ENCODE results near the gene EYA2.

EYA2 gene

DNA sequence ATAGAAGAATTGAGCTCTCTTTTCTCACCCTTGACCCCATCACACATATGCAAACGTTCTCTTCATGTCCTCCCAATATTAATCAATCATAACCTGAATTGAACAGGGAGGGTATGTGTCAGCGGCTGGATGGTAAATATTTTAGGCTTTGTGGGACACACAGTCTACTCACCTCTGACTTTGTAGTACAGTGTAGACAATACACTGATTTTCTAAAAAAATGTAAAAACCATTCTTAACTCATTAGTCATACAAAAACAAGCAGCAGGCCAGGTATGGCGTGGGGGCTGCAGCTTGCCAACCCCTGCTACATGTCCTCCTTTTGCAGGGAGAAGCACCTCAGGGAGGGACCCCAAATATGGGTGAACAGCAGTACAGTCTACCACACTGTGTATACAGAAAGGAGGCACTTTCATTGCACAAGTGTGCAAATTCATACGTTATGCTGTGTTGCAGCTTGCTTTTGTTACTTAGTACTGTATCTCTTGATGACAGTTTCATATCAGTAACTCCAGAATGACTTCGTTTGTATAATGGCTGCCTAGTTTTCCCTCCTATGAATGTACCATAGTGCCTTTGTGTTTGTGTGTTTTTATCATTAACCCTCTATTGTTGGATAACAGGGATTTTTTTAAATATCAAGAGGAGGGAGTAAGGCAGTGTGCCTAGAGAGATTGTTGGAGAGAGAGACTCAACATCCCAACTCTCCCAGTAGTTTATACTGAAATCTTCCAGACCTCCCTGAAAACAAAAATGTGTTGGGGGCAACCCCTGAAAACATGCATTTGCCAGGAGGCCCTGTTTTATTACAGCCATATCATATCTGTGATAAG lies 247.5 kb downstream of the EYA2 start:
- in situ Hi-C loops (cut with MboI; ENCODE audit: low sequenced_read_pairs, unreplicated experiment): no loop called here
- TF ChIP-seq, protein P1, sequence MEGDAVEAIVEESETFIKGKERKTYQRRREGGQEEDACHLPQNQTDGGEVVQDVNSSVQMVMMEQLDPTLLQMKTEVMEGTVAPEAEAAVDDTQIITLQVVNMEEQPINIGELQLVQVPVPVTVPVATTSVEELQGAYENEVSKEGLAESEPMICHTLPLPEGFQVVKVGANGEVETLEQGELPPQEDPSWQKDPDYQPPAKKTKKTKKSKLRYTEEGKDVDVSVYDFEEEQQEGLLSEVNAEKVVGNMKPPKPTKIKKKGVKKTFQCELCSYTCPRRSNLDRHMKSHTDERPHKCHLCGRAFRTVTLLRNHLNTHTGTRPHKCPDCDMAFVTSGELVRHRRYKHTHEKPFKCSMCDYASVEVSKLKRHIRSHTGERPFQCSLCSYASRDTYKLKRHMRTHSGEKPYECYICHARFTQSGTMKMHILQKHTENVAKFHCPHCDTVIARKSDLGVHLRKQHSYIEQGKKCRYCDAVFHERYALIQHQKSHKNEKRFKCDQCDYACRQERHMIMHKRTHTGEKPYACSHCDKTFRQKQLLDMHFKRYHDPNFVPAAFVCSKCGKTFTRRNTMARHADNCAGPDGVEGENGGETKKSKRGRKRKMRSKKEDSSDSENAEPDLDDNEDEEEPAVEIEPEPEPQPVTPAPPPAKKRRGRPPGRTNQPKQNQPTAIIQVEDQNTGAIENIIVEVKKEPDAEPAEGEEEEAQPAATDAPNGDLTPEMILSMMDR (IDR thresholded peaks at IDR 0.05; ENCODE audit: borderline replicate concordance, control extremely low read depth, extremely low read depth, insufficient read depth, missing control alignments): no peak
- no peak for DNase-seq (ENCODE audit: low spot score)

DNA sequence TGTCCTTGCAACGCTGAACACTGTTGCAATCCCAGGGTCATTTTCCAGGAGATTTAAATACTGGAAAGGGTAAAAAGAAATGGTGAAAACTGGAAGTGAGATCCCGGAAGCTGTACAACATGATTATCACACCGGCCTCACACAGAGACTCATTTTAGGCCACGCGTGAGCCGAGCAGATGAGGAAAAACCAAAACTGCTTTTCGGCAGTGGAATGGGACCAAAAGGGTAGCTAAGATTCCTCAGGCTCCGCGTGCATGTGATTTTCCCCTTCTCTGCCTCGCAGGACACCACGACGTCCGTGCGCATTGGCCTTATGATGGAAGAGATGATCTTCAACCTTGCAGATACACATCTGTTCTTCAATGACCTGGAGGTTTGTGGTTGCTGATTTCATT lies 248.1 kb downstream of the EYA2 start:
- in situ Hi-C loops (cut with MboI; ENCODE audit: low sequenced_read_pairs, unreplicated experiment): no loop called here
- TF ChIP-seq, protein P1 (IDR thresholded peaks at IDR 0.05; ENCODE audit: borderline replicate concordance, control extremely low read depth, extremely low read depth, insufficient read depth, missing control alignments): no peak
- no peak for DNase-seq (ENCODE audit: low spot score)

DNA sequence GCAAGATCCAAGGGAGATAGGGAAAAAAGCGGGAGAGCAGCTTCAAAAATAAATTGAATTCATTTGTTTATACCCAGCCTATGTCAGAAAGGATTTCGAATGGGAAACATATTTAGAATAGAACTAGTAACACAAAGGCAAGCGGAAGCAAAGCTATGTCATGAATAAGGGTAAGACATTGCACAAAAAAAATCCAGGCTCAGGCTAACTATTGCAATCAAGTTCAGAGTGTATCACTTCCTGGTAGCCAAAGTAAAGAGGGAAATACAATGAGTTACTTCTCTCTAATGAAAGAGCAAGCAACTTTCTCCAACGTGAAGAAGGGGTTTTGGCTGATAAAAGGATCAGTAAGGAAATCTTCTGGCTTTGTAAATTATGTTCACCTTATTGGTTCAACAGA lies 249.0 kb downstream of the EYA2 start:
- in situ Hi-C loops (cut with MboI; ENCODE audit: low sequenced_read_pairs, unreplicated experiment): no loop called here
- TF ChIP-seq, protein P1 (IDR thresholded peaks at IDR 0.05; ENCODE audit: borderline replicate concordance, control extremely low read depth, extremely low read depth, insufficient read depth, missing control alignments): no peak
- DNase-seq (ENCODE audit: low spot score): no peak

DNA sequence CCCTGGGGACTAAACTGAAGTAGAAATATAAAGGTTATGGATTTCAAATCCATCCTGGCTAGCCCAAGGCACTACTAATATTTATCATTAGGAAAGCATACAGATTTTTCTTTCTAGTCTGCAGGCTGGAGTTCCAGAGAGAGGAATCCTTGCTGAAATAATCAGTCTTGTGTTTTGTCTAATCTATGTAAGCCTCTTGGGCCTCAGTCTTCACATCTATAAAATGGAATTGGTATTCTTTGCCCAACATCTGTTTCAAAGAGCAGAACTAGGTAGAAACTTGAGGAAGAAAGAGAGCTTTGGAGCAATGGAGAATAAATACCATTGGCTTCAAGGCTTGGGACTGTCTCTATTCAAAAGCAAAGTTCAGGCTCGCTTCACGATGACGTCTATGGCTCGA lies 249.8 kb downstream of the EYA2 start:
- DNase-seq (ENCODE audit: low spot score): no peak
- TF ChIP-seq, protein P1 (IDR thresholded peaks at IDR 0.05; ENCODE audit: borderline replicate concordance, control extremely low read depth, extremely low read depth, insufficient read depth, missing control alignments): no peak
- in situ Hi-C loops (cut with MboI; ENCODE audit: low sequenced_read_pairs, unreplicated experiment): no loop called here

DNA sequence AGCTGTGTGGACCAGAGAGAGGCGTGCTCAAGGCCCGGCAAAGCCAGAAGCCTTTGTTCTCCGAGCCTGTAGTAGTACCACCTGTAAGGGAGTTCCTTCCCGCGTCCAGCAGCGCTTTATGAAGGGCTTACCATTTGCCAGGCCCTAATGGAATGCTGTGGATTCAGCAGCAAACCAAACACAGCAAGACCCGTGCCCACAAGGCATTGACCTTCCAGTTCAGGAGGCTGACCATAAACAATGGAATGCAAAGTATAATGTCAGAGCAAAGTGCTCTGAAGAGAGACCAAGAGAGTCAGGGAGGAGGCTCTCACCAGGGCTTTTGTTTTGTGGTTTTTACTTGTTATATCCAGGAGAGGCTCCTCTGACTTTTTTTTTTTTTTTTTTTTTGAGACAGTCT lies 252.0 kb downstream of the EYA2 start:
- TF ChIP-seq, protein P1 (IDR thresholded peaks at IDR 0.05; ENCODE audit: borderline replicate concordance, control extremely low read depth, extremely low read depth, insufficient read depth, missing control alignments): no peak
- in situ Hi-C loops (cut with MboI; ENCODE audit: low sequenced_read_pairs, unreplicated experiment): no loop called here

GRCh38 chr20:47148059-47148458 lies 253.4 kb downstream of the EYA2 start:
- in situ Hi-C loops (cut with MboI; ENCODE audit: low sequenced_read_pairs, unreplicated experiment): no loop called here
- no peak for DNase-seq (ENCODE audit: low spot score)
- TF ChIP-seq, protein P1 (IDR thresholded peaks at IDR 0.05; ENCODE audit: borderline replicate concordance, control extremely low read depth, extremely low read depth, insufficient read depth, missing control alignments): no peak

More for the DNA sequence above, 252.0 kb downstream of the EYA2 start:
- DNase-seq (ENCODE audit: low spot score): no peak

All from GM13976 (cell line).